Measurements from ENCODE around the gene TNFRSF12A.

The TNFRSF12A gene

GRCh38 chr16:3020247-3020603 lies at the start of gene TNFRSF12A:
TSS of gene TNFRSF12A (plus strand) at chr16:3020368. CDS start at chr16:3020398, 30 bp downstream.
- no peak for FAIRE-seq

GRCh38 chr16:2970563-2970962 lies 49.6 kb upstream of the TNFRSF12A start:
- FAIRE-seq = no peak

DNA sequence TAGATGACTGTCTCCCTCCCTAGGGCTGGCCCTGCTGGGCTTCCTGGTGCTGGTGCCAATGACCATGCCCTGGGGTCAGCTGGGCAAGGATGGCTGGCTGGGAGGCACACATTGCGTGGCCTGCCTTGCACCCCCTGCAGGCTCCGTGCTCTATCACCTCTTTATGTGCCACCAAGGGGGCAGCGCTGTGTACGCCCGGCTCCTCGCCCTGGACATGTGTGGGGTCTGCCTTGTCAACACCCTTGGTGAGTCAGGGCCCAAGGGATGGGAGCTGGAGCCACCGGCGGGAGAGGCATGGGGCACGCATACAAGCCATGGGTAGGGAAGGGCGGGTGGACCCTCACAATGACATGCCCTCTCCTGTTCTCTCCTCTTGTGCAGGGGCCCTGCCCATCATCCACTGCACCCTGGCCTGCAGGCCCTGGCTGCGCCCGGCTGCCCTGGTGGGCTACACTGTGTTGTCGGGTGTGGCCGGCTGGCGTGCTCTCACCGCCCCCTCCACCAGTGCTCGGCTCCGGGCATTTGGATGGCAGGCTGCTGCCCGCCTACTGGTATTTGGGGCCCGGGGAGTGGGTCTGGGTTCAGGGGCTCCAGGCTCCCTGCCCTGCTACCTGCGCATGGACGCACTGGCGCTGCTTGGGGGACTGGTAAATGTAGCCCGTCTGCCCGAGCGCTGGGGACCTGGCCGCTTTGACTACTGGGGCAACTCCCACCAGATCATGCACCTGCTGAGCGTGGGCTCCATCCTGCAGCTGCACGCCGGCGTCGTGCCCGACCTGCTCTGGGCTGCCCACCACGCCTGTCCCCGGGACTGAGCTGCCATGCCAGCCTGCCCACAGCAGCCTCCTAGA lies 48.8 kb upstream of the TNFRSF12A start:
- no peak for FAIRE-seq

DNA sequence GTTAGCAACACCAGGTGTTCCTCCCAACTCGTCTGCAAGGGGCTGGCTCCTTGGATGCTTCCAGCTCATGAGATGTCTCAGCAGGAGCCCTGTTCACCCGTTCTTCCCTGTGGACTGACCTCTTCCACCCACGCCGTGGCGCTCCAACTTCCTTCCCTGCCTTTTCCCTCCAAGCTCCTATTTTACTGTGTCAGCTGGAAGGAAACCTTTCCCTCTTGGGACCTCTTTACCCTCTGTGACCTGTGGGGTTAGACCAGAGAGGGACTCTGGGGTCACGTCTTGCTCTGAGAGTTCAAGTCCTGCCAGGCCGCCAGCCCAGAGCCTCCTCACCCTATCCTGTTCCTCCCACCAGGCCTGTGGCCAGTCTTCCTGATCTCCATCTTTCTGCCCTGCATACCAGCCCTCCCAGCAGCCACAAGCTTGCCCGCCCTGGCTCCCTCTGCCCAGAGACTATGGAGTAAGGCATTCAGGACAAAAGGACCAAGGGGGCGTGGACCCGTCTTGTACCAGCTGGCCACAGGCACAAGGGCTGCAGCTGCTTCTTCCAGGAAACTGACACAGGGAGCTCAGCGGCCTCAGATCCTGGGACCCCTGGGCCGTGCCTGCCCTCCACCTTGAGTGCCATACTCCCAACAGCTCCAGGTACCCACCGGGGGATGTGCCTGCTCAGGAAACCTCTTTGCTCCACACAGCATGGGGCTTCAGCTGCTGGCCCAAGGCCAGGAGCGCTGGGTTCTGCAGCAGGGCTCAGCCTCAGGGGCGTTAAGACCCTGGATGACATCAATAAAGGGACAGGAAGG lies 48.0 kb upstream of the TNFRSF12A start:
- no peak for FAIRE-seq

DNA sequence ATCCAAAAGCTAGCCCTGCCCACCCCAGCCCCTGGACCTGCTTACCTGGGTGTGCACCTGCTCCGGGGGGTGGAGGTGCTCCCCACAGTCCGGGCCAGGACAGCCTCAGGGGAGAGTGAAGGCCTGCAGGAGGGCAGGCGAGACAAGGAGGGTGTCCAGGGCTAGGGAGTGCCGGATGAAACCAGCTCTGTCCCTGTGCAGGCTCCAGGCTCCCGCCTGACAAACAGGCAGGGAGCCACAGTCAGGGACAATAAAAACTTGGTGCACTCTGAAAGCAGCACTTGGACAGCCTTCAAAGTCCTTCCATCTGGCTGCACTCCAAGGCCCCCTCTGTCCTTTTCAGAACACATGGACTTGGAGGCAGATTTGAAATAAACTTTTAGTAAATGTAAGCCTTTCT lies 47.1 kb upstream of the TNFRSF12A start:
- no peak for FAIRE-seq

- FAIRE-seq = no peak
Measured at GRCh38 chr16:2973605-2974318, 46.4 kb upstream of the TNFRSF12A start.

GRCh38 chr16:2974319-2975056 lies 45.7 kb upstream of the TNFRSF12A start:
- no peak for FAIRE-seq

GRCh38 chr16:2975161-2975795 lies 44.9 kb upstream of the TNFRSF12A start:
- FAIRE-seq = no peak

DNA sequence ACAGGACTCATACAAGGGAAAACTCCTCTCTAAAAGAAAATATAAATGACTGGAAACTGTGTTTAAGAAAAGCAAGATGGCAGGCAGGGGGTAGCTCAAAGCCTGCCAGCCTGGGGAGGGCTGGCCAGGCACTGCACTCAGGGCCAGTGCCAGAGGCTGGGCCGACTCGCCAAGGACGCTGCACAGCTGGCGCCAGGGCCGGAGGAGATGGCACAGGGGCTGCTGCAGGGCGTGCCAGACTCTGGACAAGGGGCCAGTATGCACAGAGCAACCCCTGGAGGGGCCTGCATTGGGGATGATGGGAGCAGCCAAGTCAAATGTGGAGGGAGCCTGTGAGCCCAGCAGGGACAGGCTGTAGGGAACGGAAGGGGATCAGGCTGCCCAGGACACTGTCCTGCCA lies 44.0 kb upstream of the TNFRSF12A start:
- FAIRE-seq = no peak

DNA sequence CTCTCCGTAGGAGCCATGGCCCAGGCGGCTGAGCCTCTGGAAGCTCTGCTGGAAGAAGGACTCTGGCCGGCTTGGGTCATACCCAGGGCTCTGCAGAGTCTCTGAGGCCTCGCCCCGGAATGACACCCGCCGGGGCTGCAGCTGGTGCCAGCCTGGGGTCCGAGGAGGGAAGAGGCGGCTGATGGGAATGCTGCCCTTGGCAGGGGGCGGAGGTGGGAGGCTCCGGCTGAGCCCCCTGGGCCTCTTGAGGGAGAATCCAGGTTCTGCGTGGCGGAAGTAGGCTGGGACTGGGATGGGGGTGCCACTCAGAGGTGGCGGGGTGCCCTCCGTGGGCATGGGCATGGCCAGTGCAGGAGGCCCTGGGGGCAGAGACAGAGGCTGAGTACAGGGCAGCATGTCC lies 43.5 kb upstream of the TNFRSF12A start:
- no peak for FAIRE-seq

DNA sequence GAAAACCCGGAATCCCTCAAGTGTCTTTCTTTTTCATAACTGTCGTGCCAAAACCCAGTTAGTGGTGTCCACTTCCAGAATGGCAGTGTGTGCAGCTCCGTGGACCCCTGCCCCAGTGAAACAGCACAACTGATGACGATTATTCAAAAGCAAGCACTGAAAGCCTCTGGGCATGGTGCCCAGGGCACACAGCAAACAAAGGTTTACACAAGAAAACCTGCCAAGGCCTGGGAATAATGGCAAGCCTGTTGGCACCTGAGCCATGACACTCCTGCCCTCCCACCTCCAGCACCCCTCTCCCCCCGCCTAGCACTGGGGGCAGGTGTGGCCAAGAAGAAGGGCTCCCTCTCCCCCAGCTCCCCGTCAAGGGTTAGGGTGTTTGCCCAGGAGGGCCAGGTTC lies 42.7 kb upstream of the TNFRSF12A start:
- no peak for FAIRE-seq

DNA sequence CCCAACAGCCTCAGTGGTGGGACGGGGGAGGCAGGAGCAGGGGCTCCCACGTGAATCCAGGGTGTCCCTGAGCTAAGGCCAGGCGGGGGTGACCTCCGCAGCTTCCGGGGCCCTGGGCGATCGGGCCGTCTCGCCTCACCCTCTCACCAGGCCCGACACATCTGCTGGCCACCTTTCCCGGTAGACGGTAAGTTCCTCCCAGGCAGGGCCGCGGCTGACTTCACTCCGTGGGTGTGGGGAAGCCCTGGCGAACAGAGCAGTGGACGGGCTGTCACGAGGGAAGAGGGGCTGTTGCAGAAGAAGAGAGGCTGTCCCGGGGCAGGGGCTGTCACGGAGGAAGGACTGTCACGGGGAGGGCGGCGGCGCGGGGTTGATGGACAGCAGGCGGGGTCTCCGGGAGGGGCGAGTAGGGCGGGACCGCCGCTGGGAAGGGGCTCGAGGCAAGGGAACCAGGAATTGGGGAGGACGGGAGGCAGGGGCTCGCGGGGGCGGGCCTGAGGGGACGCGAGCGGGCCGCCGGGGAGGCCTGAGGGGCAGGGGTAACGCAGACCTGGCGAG lies 40.4 kb upstream of the TNFRSF12A start:
- FAIRE-seq = no peak

DNA sequence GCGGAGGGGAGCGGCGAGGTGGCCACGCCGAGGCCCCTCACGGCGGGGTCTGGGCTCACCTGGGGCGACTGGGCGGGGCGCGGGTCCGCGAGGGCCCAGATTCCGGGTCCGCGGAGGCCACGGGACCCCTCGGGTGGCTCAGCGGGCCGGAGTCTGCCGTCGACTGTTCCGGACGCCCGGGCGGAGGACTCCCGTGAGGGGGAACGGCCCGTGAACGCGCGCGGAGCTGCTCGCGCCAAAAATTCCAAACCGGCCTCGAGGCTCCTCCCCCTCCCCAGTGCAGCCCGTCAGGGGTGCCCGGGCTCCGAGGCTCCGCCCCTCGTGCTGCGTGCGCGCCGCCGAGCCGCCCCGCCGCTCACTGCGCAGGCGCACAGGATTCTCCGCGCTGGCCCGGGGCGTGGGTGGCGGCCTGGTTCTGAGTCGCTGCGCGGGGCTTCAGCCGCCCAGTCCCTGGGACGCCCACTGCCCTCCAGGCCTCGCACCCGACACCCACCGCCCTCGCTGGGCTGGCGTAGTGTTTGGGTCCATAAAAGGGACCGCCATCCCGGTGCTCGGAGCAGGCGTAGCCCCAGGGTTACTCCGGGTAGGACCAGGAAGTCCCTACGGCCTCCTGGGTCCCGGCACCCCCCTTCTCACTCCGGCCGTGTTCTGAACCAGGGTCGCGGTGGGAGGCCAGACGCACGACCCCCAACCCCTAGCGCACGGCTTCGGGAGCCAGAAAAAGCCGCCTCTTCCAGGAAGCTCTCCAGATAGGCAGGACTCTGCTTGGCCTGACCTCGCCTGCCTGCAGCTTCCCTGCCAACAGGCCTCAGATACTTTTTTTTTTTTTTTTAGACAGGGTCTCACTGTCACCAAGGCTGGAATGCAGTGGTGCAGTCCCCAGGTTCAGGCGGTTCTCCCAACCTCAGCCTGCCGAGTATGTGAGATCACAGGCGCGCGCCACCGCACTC lies 39.7 kb upstream of the TNFRSF12A start, which contains the start of gene PKMYT1:
TSS of gene PKMYT1 (minus strand) at position 220 of the 950 bp plus-strand sequence. CDS start 789 bp downstream, outside the sequence.
- no peak for FAIRE-seq

DNA sequence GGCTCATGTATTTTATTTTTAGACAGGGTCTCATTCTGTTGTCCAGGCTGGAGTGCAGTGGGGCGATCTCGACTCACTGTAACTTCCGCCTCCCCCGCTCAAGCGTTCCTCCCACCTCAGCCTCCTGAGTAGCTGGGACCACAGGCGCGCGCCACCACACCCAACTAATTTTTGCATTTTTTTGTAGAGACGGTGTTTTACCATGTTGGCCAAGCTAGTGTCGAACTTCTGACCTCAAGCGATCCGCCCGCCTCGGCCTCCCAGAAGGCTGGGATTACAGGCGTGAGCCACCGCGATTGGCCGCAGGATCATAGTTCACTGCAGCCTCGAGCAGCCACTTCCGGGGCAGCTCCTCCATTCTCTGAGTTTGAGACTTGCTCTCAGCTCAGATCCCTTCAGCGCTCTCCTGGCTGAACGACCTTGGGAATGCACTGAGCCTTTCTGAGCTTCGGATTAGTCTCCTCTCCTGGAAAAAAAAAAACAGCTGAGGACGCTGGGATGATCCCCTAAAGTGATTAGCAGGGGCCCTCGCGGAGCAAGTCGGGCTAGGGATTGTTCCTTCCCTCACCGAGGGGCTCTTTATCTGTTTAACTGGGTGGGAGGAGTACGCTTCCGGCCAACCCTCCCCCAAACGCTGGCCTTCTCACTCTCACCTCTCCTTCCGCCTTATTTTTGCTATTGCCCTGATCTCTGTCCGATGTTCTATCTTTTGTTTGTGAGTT lies 38.8 kb upstream of the TNFRSF12A start:
- FAIRE-seq = no peak

- no peak for FAIRE-seq
Measured at GRCh38 chr16:2981899-2982250, 38.3 kb upstream of the TNFRSF12A start.

DNA sequence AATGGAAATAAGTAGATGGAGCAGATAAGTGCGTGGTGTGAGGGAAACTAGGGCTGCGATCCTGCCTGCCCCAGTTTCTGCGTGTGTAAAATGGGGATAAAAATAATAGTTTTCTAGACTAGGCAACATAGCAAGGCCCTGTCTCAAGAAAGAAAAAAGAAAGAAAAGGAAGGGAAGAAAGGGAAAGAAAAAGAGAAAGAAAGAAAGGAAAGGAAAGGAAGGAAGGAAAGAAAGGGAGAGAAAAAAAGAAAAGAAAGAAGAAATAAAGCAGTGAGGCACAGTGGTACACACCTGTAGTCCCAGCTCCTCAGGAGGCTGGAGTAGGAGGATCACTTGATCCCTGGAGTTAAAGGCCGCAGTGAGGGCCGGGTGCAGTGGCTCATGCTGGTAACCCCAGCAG lies 37.8 kb upstream of the TNFRSF12A start:
- no peak for FAIRE-seq

DNA sequence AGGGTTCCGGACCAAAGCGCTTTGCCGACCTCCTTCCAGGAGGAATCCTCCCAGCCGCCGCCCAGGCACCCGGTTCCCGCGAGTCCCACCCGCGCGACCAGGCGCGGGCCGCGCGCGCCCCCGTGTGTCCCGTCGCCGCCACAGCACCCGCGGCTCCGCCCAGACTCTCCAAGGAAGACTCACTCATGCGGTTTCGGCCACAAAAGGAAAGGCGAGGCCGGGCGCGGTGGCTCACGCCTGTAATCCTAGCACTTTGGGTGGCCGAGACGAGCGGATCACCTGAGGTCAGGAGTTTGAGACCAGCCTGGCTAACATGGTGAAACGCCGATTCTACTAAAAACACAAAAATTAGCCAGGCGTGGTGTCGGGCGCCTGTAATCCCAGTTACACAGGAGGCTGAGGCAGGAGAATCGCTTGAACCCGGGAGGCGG lies 36.4 kb upstream of the TNFRSF12A start:
- no peak for FAIRE-seq

GRCh38 chr16:2985462-2985861 lies 34.7 kb upstream of the TNFRSF12A start:
- FAIRE-seq = no peak

- no peak for FAIRE-seq
Measured at GRCh38 chr16:2985893-2986355, 34.2 kb upstream of the TNFRSF12A start.
